ENCODE data around the gene PLEKHN1. TPM values are rescaled to one million over a fixed set of nuclear protein-coding genes. Genes with fewer than 3 reads are reported as not detected.
"Not testable (repeated sequence)": the region's sequence is repeated elsewhere in the genome, so short reads cannot be mapped to it uniquely, and the experiment has no call there.

PLEKHN1 gene
- polyA plus RNA-seq, 4 donors: 0.13 to 0.70 (median 0.32) TPM

GRCh38 chr1:1003618-1004419 is 37.5 kb downstream of the PLEKHN1 start:
- no peak for DNase-seq (ENCODE audit: low read depth in 4 of 4, low spot score in 2 of 4)

GRCh38 chr1:1004420-1004779 is 38.1 kb downstream of the PLEKHN1 start:
- no peak for DNase-seq (ENCODE audit: low read depth in 4 of 4, low spot score in 2 of 4)

GRCh38 chr1:1004780-1005697 is 38.8 kb downstream of the PLEKHN1 start:
- DNase-seq (ENCODE audit: low read depth in 4 of 4, low spot score in 2 of 4): no peak

DNA sequence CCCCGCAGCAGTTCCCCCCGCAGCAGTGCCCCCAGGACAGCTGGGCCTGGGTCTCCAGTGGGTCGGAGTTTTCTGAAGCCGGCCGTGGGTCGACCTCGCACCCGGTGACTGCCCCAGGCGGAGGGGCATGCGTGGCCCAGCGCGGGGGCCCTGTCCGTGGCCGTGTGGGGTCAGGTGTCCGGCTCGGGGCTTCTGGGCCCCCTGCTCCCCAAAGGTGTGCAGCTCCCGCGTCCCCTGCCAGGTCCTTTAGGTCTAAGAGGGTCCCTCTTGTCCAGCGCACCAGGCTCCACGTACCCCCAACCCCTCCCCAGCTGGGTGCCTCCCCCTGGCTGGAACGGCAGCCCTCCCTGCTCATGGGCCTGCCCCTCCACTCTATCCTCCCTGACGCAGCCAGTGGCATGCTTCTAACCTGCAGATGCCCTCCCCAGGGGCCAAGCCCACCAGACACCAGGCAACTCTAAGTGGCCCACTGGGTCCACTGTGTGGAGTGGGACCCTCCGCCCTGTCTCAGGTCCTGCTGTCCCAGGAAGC is 39.6 kb downstream of the PLEKHN1 start:
- DNase-seq (ENCODE audit: low read depth in 4 of 4, low spot score in 2 of 4): no peak

GRCh38 chr1:1006305-1007159 is 40.2 kb downstream of the PLEKHN1 start:
- DNase-seq (ENCODE audit: low read depth in 4 of 4, low spot score in 2 of 4): no peak

GRCh38 chr1:1010131-1010530 is 43.8 kb downstream of the PLEKHN1 start:
- DNase-seq (ENCODE audit: low read depth in 4 of 4, low spot score in 2 of 4): not testable (repeated sequence)

DNA sequence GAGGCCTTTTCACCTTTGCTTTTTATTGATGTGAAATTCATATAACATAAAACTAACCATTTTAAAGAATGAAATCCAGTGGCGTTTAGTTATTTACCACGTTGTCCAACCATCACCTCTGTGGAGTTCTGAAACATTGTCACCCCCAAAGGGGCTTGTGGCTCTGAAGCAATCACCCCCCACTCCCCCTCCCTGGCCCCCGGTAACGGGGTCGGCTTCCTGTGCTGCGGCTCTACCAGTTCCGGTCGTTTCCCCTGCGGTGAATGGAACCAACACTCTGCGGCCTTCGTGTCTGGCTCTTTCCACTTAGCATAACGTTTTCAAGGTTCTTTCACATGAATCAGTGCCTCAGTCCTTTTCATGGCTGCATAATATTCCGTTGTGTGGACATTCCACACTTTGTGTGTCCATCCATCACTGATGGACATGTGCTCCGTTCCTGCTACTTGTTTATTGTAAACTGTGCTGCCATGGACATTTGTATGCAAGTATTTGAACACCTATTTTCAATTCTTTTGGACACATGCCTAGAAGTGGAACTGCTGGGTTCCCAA is 45.2 kb downstream of the PLEKHN1 start:
- DNase-seq (ENCODE audit: low read depth in 4 of 4, low spot score in 2 of 4): no peak

DNA sequence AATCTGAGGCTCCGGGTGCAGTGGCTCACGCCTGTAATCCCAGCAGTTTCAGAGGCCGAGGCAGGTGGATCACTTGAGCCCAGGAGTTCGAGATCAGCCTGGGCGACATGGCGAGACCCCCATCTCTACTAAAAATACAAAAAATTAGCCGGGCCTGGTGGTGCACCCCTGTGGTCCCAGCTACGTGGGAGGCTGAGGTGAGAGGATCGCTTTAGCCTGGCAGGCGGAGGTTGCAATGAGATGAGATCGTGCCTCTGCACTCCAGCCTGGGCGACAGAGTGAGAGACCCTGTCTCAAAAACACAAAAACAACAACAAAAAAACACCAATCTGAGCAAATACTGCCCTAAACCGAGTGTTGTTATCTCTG is 46.4 kb downstream of the PLEKHN1 start:
- not testable (repeated sequence) for DNase-seq (ENCODE audit: low read depth in 4 of 4, low spot score in 2 of 4)

GRCh38 chr1:1013105-1013921 is 47.0 kb downstream of the PLEKHN1 start, which contains the start of gene ISG15:
TSS of gene ISG15 (plus strand) at chr1:1013497. CDS start at chr1:1013574, 77 bp downstream.
- peak in 1 of 4 donors; percentile 79 for DNase-seq (ENCODE audit: low read depth in 4 of 4, low spot score in 2 of 4)

GRCh38 chr1:1013922-1014648 is 47.8 kb downstream of the PLEKHN1 start:
- no peak for DNase-seq (ENCODE audit: low read depth in 4 of 4, low spot score in 2 of 4)

DNA sequence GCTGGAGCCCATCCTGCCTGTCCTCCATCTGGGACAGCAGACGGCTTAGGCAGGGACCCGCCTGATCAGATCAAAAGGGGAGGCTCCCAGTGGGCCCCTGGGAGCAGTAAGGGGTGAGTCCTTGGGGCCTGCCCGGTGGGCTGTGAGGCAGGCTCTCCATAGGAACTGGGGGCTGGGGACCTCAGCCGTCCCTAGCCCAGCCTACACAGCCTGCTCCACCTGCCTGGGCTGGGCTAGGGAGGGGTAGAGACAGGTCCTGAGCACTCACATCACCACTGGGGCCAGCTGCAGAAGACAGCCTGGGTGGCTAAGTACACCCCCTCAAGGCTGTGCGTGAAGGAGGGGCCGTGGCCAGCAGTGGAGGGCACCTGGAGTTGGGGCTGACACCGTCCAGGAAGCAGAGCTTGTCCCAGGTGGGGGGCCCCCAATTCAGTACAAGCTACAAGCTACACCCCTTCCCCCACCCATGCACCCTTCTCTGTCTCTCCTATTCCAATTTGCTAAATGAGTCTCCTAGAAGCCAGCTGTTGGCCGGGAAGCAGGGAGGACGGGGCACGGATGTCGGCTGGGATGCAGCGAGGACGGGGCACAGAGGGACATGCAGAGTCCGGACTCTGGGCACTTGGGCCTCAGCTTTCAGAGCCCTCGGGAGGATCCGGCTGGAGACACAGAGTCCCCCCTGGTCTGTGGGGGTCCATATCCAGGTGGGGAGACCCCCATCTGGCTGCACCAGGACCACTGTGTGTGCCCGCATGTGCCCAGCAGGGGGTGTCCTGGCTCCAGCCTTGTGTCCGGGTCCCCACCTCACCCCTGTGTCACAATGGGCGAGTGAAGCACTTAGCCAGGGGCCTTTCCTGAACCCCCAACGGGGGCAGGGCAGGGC is 48.8 kb downstream of the PLEKHN1 start:
- DNase-seq (ENCODE audit: low read depth in 4 of 4, low spot score in 2 of 4): no peak

- DNase-seq (ENCODE audit: low read depth in 4 of 4, low spot score in 2 of 4): not testable (repeated sequence)
Observed at GRCh38 chr1:1017397-1018320, 51.4 kb downstream of the PLEKHN1 start.

DNA sequence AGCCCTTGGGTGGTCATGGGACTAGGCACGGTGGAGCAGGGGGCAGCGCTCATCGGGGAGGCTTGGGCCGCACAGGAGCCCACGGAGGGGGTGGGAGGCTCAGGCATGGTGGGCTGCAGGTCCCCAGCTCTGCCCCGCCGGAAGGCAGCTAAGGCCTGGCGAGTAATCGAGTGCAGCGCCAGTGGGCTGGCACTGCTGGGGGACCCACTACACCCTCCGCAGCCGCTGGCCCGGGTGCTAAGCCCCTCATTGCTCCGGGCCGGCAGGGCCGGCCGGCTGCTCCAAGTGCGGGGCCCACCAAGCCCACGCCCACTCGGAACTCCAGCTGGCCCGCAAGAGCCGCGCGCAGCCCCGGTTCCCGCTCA is 52.0 kb downstream of the PLEKHN1 start:
- not testable (repeated sequence) for DNase-seq (ENCODE audit: low read depth in 4 of 4, low spot score in 2 of 4)

GRCh38 chr1:1019122-1019999 is 53.1 kb downstream of the PLEKHN1 start:
- DNase-seq (ENCODE audit: low read depth in 4 of 4, low spot score in 2 of 4): no peak

DNA sequence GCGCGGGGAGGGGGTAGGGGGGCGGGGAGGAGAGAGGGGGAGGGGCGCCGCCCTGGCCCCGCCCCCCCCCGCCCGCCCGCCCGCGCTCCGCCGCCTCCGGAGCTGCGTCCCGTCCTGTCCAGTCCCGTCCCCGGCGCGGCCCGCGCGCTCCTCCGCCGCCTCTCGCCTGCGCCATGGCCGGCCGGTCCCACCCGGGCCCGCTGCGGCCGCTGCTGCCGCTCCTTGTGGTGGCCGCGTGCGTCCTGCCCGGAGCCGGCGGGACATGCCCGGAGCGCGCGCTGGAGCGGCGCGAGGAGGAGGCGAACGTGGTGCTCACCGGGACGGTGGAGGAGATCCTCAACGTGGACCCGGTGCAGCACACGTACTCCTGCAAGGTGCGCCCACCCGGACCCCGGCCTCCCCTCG is 53.7 kb downstream of the PLEKHN1 start, which contains the start of gene AGRN:
Gene AGRN (plus strand): TSS at position 121 of the 405 bp plus-strand sequence. CDS start 53 bp downstream, at position 174.
- DNase-seq (ENCODE audit: low read depth in 4 of 4, low spot score in 2 of 4): no peak
